GM12878 (cell line): ENCODE data around the gene JADE1. TPM values are rescaled to one million over a fixed set of nuclear protein-coding genes. Genes with fewer than 3 reads are reported as not detected.

Source experiments
- ATAC-seq: fragments of 200-7000 bp; cut with Tn5 transposase; 3 replicates; pipeline ENCODE4 v1.9.1; 2020; ENCODE audit warnings: mild to moderate bottlenecking, moderate library complexity
- BruUV-seq: library from RNA; stranded (reverse); fragments of 400-500 nt; replicated peaks from 2 replicates; lab custom pipeline; 2021; lab: Mats Ljungman, UMichigan
- CTCF ChIA-PET: fragments of 300-600 bp; sonication (Branson Sonifier 250); formaldehyde crosslinking; extraction: SDS; loops from one replicate; lab custom pipeline; 2021; ENCODE audit warnings: inconsistent platforms; lab: Yijun Ruan, JAX
- POLR2A ChIA-PET: fragments of 350-600 bp; formaldehyde crosslinking; extraction: SDS; loops from one replicate; lab custom pipeline; 2021; ENCODE audit warnings: inconsistent platforms; lab: Charles Lee
- RAD21 ChIA-PET: fragments of 300-600 bp; sonication (Branson Sonifier 250); formaldehyde crosslinking; loops from one replicate; lab custom pipeline; 2023; ENCODE audit warnings: antibody characterized with exemption; ENCODE audit not compliant: unreplicated experiment; lab: Charles Lee
- SMC1A ChIA-PET: fragments of 300-600 bp; sonication (Branson Sonifier 250); formaldehyde crosslinking; loops from one replicate; lab custom pipeline; 2023; ENCODE audit not compliant: unreplicated experiment, uncharacterized antibody; lab: Charles Lee
- DNase-seq: peaks from one replicate; pipeline ENCODE4 v3.0.0-alpha.2; 2011; ENCODE audit warnings: low read depth, low spot score
- FAIRE-seq: peaks from 3 replicates; lab custom pipeline; 2011; peaks lifted over from hg19 to GRCh38; lab: Jason Lieb, UNC
- H2AFZ ChIP-seq: 2 replicates; pipeline ENCODE4 v1.6.0; 2011; ENCODE audit warnings: low read depth, low read length, control low read depth; ENCODE audit not compliant: control insufficient read depth
- H3K27ac ChIP-seq: 2 replicates; pipeline ENCODE4 v1.5.1; 2011; ENCODE audit warnings: control low read depth; ENCODE audit not compliant: control insufficient read depth, insufficient read depth
- H3K27me3 ChIP-seq, 2 experiments: replicated peaks in 1 of 2; 2 replicates each; pipeline versions ENCODE4 v1.6.0 to v1.6.1; 2011; ENCODE audit warnings: low read length in 1 of 2; ENCODE audit not compliant: control insufficient read depth in 2 of 2, insufficient read depth in 2 of 2
- H3K36me3 ChIP-seq, 2 experiments: 2 replicates each; pipeline ENCODE4 v1.5.1; 2011; ENCODE audit warnings: low read length in 1 of 2; ENCODE audit not compliant: control insufficient read depth in 2 of 2, insufficient read depth in 2 of 2
- H3K4me1 ChIP-seq: 2 replicates; pipeline ENCODE4 v1.6.1; 2011; ENCODE audit warnings: mild to moderate bottlenecking, low read length, moderate library complexity, mixed read lengths; ENCODE audit not compliant: control insufficient read depth, insufficient read depth
- H3K4me2 ChIP-seq: 2 replicates; pipeline ENCODE4 v1.6.0; 2011; ENCODE audit warnings: control low read depth; ENCODE audit not compliant: control insufficient read depth, insufficient read depth
- H3K4me3 ChIP-seq: fragments of 200-600 bp; sonication (generic); 2 replicates; pipeline ENCODE4 v1.5.1; 2016
- H3K79me2 ChIP-seq: 2 replicates; pipeline ENCODE4 v1.6.0; 2011; ENCODE audit warnings: low read length; ENCODE audit not compliant: control insufficient read depth, insufficient read depth
- H3K9ac ChIP-seq: 2 replicates; pipeline ENCODE4 v1.8.0; 2011; ENCODE audit warnings: low read length, control low read depth, mixed read lengths; ENCODE audit not compliant: control insufficient read depth, insufficient read depth
- H3K9me3 ChIP-seq: replicated peaks from 3 replicates; pipeline ENCODE4 v1.5.1; 2011; ENCODE audit warnings: mild to moderate bottlenecking, low read length; ENCODE audit not compliant: control insufficient read depth, insufficient read depth
- H4K20me1 ChIP-seq: 2 replicates; pipeline ENCODE4 v1.6.0; 2011; ENCODE audit not compliant: control insufficient read depth, insufficient read depth
- FOS ChIP-seq: IDR thresholded peaks from 3 replicates; pipeline ENCODE4 v1.6.1; 2011; ENCODE audit warnings: borderline replicate concordance; ENCODE audit not compliant: insufficient read length; ENCODE audit errors: extremely low read depth
- SP1 ChIP-seq: IDR thresholded peaks from one replicate; pipeline ENCODE4 v1.6.1; 2011; ENCODE audit warnings: low read depth, low read length
- ZBTB33 ChIP-seq: fragments of 450-650 bp; IDR thresholded peaks from 2 replicates; pipeline ENCODE4 v1.6.1; 2017; ENCODE audit warnings: mild to moderate bottlenecking
- WGBS: methylation state at CpG from one replicate; pipeline ENCODE4 v1.1.6; 2016; ENCODE audit warnings: low lambda C conversion rate; ENCODE audit not compliant: insufficient replicate concordance, insufficient coverage; ENCODE audit errors: missing lambda C conversion rate; 5-methylcytosine and 5-hydroxymethylcytosine counted together
- in situ Hi-C: fragments of 300-500 bp; cut with MboI; formaldehyde crosslinking; loops from 9 replicates; pipeline ENCODE4 v1.14.3; 2018; ENCODE audit warnings: mixed read lengths
- intact Hi-C: fragments of 100-400 bp; cut with micrococcal nuclease; formaldehyde crosslinking; loops from one replicate; pipeline ENCODE4 v1.14.2; 2022; ENCODE audit not compliant: unreplicated experiment
- polyA plus RNA-seq, 11 experiments: library from polyadenylated mRNA; depleted of rRNA in 4 of 11; unstranded in 6 of 11; stranded (reverse) in 5 of 11; fragments of >200 nt; fragmentation: Nextera tagmentation in 4 of 11; fragmentation: Illumina TruSeq in 1 of 11; extraction: Ambion mirVana in 4 of 11; extraction: Trizol in 1 of 11; gene quantifications; 1 replicate in 1 of 11; 2 replicates in 10 of 11; pipeline versions ENCODE4 v1.2.1 to v1.2.3, GENCODE V29; 2011 to 2016; ENCODE audit warnings: inconsistent platforms in 2 of 11, missing spikeins in 2 of 11, low read depth in 1 of 11
- total RNA-seq, 4 experiments: library from RNA; depleted of rRNA in 3 of 4; stranded (reverse); fragments of >200 nt in 3 of 4; fragmentation: Illumina TruSeq in 1 of 4; extraction: Trizol in 1 of 4; gene quantifications; 2 replicates each; pipeline versions ENCODE4 v1.2.1 to v1.2.3, GENCODE V29; 2013 to 2021

Gene JADE1
- total and polyA plus RNA-seq, 10 of the 15 experiments (the other 5 are each of a cell fraction or from before 2014, with no cell fraction given), result 5.9 to 27.2 (median 15.8) TPM

- no peak for TF ChIP-seq FOS
Observed at GRCh38 chr4:128868758-128869157, 59.3 kb downstream of the JADE1 start (continued).

GRCh38 chr4:128869776-128870509 lies 60.4 kb downstream of the JADE1 start:
- Histone ChIP-seq H3K36me3 (peaks cover 10 to 25% of the 10 kb centered on the region in 2 experiments), H3K4me3 (no peak overlapping the region), H3K4me1 (no peaks in the 10 kb centered on the region), H3K9me3 (no peaks in the 10 kb centered on the region), H3K4me2 (no peak overlapping the region), H3K79me2 (no peaks in the 10 kb centered on the region)
- ChIA-PET POLR2A (no interaction called here), CTCF (interaction anchor here (0.6 to 1.0 kb wide), 2 partner anchors 8 to 60 kb away, joined by 3 to 5 read pairs; no protein-coding TSS in a partner anchor), SMC1A (interaction anchor here (1.1 to 1.4 kb wide), 3 partner anchors 14 to 224 kb away, joined by 3 to 6 read pairs (median 3); no protein-coding TSS in a partner anchor)
- BruUV-seq, result no TSS peak
- DNase-seq, result no peak
- intact Hi-C loops, result no loop called here
- in situ Hi-C loops, result loop anchor here (5.0 kb wide), 1 partner anchor 413 kb away; no protein-coding TSS in a partner anchor
- WGBS, result 98% methylated on average over 2 of the region's 2 CpGs
- no peak for ATAC-seq
- TF ChIP-seq SP1 (no peak), ZBTB33 (no peak)
- TF ChIP-seq, all 136 proteins: peak for 0
- H2AFZ ChIP-seq, result no peak overlapping the region
- H3K27ac ChIP-seq, result no peak overlapping the region
- no peak for FAIRE-seq
- no peak overlapping the region for H3K9ac ChIP-seq
- no peaks in the 10 kb centered on the region for H4K20me1 ChIP-seq
- RAD21 ChIA-PET, result interaction anchor here (1.2 to 1.7 kb wide), 2 partner anchors 38 to 224 kb away, joined by 3 to 4 read pairs; no protein-coding TSS in a partner anchor
- H3K27me3 ChIP-seq, result no peaks in the 10 kb centered on the region
